ENCODE results near the gene PXDC1. TPM values are rescaled to one million over a fixed set of nuclear protein-coding genes. Genes with fewer than 3 reads are reported as not detected.
A peak's percentile ranks its signal among the peaks of the same experiment; 100 is the strongest.

PXDC1 gene, protein sequence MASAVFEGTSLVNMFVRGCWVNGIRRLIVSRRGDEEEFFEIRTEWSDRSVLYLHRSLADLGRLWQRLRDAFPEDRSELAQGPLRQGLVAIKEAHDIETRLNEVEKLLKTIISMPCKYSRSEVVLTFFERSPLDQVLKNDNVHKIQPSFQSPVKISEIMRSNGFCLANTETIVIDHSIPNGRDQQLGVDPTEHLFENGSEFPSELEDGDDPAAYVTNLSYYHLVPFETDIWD
- total RNA-seq (2014; rRNA removed; shearing (Covaris generic)) (1.7 and 1.8 TPM in 2 replicates), polyA plus RNA-seq (2016; fragmentation: Nextera tagmentation; extraction: Ambion mirVana) (0.78 and 1.2 TPM in 2 replicates)
- long read RNA-seq = 0 reads

DNA sequence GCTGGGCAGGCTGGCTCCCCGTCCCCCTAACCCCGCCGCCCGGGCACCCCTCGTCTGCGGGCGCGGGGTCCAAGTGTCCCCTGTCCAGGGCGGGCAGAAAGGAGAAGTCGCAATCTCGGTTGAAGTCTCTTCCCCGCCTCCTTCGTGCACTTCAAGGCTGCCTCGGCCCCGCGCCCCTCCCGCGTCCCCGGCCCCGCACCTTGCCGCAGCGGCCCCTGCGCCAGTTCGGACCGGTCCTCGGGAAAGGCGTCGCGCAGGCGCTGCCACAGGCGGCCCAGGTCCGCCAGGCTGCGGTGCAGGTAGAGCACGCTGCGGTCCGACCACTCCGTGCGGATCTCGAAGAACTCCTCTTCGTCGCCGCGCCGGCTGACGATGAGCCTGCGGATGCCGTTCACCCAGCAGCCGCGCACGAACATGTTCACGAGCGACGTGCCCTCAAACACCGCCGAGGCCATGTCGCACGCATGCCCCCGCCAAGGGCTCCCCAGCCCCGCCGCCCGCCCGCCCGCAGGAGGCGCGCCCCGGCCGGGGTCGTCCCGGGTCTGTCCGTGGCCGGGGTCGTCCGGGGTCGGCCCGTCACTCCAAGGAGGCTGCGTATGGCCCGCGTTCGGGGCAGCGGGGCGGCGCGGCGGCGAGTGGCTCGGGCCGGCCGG lies at the start of gene PXDC1:
Gene PXDC1 (minus strand): TSS at position 637 of the 653 bp plus-strand sequence. CDS start 182 bp downstream, at position 455.
- Mint-ChIP-seq H3K27ac (no peak within 1 kb of the TSS), H3K36me3 (ENCODE audit: low read depth) (no peaks in the 10 kb centered on the region), H3K4me3 (peak within 1 kb of the TSS; percentile 71), H3K4me1 (peaks cover 30% of the 10 kb centered on the region), H3K27me3 (ENCODE audit: insufficient read depth, low read depth, poor library complexity) (peaks cover 52% of the 10 kb centered on the region), H3K9me3 (no peaks in the 10 kb centered on the region)
- H3K4me1 ChIP-seq (ENCODE audit: insufficient read depth) = peaks cover 15% of the 10 kb centered on the region
- no peaks in the 10 kb centered on the region for H3K79me2 ChIP-seq (replicated peaks; ENCODE audit: insufficient read depth)
- H2AFZ ChIP-seq = peak within 1 kb of the TSS; percentile 96
- H3F3A ChIP-seq (replicated peaks; ENCODE audit: low read depth) = peaks cover 7% of the 10 kb centered on the region
- peak within 1 kb of the TSS; percentile 93 for H3K4me2 ChIP-seq
- peak within 1 kb of the TSS; percentile 75 for H3K4me3 ChIP-seq
- H3K27me3 ChIP-seq (ENCODE audit: insufficient read depth) = peaks cover 73% of the 10 kb centered on the region
- H3K36me3 ChIP-seq (ENCODE audit: insufficient read depth) = no peaks in the 10 kb centered on the region
- DNase-seq (ENCODE audit: low spot score) (peak; percentile 61), ATAC-seq (peak; percentile 18)
- TF ChIP-seq EZH2phosphoT487 (IDR thresholded peaks at IDR 0.05; ENCODE audit: unreplicated experiment) (peak; percentile 67), EZH2 (IDR thresholded peaks at IDR 0.05; ENCODE audit: low read depth, unreplicated experiment) (peak; percentile 65)
- TF ChIP-seq, protein P1, sequence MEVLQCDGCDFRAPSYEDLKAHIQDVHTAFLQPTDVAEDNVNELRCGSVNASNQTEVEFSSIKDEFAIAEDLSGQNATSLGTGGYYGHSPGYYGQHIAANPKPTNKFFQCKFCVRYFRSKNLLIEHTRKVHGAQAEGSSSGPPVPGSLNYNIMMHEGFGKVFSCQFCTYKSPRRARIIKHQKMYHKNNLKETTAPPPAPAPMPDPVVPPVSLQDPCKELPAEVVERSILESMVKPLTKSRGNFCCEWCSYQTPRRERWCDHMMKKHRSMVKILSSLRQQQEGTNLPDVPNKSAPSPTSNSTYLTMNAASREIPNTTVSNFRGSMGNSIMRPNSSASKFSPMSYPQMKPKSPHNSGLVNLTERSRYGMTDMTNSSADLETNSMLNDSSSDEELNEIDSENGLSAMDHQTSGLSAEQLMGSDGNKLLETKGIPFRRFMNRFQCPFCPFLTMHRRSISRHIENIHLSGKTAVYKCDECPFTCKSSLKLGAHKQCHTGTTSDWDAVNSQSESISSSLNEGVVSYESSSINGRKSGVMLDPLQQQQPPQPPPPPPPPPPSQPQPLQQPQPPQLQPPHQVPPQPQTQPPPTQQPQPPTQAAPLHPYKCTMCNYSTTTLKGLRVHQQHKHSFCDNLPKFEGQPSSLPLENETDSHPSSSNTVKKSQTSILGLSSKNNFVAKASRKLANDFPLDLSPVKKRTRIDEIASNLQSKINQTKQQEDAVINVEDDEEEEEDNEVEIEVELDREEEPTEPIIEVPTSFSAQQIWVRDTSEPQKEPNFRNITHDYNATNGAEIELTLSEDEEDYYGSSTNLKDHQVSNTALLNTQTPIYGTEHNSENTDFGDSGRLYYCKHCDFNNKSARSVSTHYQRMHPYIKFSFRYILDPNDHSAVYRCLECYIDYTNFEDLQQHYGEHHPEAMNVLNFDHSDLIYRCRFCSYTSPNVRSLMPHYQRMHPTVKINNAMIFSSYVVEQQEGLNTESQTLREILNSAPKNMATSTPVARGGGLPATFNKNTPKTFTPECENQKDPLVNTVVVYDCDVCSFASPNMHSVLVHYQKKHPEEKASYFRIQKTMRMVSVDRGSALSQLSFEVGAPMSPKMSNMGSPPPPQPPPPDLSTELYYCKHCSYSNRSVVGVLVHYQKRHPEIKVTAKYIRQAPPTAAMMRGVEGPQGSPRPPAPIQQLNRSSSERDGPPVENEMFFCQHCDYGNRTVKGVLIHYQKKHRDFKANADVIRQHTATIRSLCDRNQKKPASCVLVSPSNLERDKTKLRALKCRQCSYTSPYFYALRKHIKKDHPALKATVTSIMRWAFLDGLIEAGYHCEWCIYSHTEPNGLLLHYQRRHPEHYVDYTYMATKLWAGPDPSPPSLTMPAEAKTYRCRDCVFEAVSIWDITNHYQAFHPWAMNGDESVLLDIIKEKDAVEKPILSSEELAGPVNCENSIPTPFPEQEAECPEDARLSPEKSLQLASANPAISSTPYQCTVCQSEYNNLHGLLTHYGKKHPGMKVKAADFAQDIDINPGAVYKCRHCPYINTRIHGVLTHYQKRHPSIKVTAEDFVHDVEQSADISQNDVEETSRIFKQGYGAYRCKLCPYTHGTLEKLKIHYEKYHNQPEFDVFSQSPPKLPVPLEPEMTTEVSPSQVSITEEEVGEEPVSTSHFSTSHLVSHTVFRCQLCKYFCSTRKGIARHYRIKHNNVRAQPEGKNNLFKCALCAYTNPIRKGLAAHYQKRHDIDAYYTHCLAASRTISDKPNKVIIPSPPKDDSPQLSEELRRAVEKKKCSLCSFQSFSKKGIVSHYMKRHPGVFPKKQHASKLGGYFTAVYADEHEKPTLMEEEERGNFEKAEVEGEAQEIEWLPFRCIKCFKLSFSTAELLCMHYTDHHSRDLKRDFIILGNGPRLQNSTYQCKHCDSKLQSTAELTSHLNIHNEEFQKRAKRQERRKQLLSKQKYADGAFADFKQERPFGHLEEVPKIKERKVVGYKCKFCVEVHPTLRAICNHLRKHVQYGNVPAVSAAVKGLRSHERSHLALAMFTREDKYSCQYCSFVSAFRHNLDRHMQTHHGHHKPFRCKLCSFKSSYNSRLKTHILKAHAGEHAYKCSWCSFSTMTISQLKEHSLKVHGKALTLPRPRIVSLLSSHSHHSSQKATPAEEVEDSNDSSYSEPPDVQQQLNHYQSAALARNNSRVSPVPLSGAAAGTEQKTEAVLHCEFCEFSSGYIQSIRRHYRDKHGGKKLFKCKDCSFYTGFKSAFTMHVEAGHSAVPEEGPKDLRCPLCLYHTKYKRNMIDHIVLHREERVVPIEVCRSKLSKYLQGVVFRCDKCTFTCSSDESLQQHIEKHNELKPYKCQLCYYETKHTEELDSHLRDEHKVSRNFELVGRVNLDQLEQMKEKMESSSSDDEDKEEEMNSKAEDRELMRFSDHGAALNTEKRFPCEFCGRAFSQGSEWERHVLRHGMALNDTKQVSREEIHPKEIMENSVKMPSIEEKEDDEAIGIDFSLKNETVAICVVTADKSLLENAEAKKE (CRISPR knock-in tag; IDR thresholded peaks at IDR 0.05) = no peak
- H3K9me2 ChIP-seq (ENCODE audit: insufficient read depth) = no peaks in the 10 kb centered on the region
- H3K27ac ChIP-seq (ENCODE audit: low read depth) = no peak within 1 kb of the TSS
- no peaks in the 10 kb centered on the region for H4K20me1 ChIP-seq (replicated peaks; ENCODE audit: insufficient read depth)
